MM.1S (cell line): ENCODE results near the gene SORCS2.

ENCODE experiments used
- EZH2 ChIP-seq: fragments of 300-600 bp; sonication (generic); optimal IDR thresholded peaks from 2 replicates; pipeline ENCODE3; 2017; ENCODE audit warnings: low read depth, mild to moderate bottlenecking, antibody characterized with exemption, low read length, mixed read lengths
- TF ChIP-seq, protein P1 (sequence below): fragments of 300-600 bp; sonication (generic); IDR thresholded peaks from 2 replicates; pipeline ENCODE4 v1.5.1; 2016; ENCODE audit warnings: antibody characterized with exemption, low read length, mixed read lengths

DNA sequence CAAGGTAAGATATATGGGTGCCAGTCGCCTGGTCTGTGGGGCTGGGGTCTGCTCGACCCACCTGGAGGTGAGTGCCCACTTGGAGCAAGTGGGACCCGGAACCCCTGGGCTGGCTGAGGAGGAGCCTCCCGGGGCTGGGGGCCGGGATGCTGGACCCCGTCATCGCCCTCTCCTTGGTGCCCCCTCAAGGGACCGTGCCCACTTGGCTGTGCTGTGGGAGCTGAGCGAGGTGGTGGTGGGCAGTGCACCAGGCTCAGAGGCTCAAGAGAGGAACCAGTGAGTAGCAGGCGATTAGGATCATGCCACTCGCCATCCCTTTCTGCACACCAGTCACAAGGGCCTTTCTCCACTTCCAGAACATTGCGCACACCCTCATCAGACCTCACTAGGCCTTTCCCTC lies 446.2 kb downstream of the SORCS2 start:
- TF ChIP-seq, protein P1, sequence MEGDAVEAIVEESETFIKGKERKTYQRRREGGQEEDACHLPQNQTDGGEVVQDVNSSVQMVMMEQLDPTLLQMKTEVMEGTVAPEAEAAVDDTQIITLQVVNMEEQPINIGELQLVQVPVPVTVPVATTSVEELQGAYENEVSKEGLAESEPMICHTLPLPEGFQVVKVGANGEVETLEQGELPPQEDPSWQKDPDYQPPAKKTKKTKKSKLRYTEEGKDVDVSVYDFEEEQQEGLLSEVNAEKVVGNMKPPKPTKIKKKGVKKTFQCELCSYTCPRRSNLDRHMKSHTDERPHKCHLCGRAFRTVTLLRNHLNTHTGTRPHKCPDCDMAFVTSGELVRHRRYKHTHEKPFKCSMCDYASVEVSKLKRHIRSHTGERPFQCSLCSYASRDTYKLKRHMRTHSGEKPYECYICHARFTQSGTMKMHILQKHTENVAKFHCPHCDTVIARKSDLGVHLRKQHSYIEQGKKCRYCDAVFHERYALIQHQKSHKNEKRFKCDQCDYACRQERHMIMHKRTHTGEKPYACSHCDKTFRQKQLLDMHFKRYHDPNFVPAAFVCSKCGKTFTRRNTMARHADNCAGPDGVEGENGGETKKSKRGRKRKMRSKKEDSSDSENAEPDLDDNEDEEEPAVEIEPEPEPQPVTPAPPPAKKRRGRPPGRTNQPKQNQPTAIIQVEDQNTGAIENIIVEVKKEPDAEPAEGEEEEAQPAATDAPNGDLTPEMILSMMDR: no peak
- TF ChIP-seq EZH2: no peak
